ENCODE data around the gene EFNA2.
"Not testable (repeated sequence)": the region's sequence is repeated elsewhere in the genome, so short reads cannot be mapped to it uniquely, and the experiment has no call there.

- TF ChIP-seq POLR2A (IDR thresholded peaks at IDR 0.05; ENCODE audit: low read depth); EP300 (IDR thresholded peaks at IDR 0.05): not testable (repeated sequence)
- TF ChIP-seq, protein P1, sequence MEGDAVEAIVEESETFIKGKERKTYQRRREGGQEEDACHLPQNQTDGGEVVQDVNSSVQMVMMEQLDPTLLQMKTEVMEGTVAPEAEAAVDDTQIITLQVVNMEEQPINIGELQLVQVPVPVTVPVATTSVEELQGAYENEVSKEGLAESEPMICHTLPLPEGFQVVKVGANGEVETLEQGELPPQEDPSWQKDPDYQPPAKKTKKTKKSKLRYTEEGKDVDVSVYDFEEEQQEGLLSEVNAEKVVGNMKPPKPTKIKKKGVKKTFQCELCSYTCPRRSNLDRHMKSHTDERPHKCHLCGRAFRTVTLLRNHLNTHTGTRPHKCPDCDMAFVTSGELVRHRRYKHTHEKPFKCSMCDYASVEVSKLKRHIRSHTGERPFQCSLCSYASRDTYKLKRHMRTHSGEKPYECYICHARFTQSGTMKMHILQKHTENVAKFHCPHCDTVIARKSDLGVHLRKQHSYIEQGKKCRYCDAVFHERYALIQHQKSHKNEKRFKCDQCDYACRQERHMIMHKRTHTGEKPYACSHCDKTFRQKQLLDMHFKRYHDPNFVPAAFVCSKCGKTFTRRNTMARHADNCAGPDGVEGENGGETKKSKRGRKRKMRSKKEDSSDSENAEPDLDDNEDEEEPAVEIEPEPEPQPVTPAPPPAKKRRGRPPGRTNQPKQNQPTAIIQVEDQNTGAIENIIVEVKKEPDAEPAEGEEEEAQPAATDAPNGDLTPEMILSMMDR (IDR thresholded peaks at IDR 0.05), result not testable (repeated sequence)
Measured at GRCh38 chr19:1320282-1320650, 34.6 kb downstream of the EFNA2 start.
